Measurements from ENCODE around the gene TRIO. TPM values are rescaled to one million over a fixed set of nuclear protein-coding genes. Genes with fewer than 3 reads are reported as not detected.

TRIO gene
- total RNA-seq, 1 experiment from 2014 or later: 68.4 TPM

DNA sequence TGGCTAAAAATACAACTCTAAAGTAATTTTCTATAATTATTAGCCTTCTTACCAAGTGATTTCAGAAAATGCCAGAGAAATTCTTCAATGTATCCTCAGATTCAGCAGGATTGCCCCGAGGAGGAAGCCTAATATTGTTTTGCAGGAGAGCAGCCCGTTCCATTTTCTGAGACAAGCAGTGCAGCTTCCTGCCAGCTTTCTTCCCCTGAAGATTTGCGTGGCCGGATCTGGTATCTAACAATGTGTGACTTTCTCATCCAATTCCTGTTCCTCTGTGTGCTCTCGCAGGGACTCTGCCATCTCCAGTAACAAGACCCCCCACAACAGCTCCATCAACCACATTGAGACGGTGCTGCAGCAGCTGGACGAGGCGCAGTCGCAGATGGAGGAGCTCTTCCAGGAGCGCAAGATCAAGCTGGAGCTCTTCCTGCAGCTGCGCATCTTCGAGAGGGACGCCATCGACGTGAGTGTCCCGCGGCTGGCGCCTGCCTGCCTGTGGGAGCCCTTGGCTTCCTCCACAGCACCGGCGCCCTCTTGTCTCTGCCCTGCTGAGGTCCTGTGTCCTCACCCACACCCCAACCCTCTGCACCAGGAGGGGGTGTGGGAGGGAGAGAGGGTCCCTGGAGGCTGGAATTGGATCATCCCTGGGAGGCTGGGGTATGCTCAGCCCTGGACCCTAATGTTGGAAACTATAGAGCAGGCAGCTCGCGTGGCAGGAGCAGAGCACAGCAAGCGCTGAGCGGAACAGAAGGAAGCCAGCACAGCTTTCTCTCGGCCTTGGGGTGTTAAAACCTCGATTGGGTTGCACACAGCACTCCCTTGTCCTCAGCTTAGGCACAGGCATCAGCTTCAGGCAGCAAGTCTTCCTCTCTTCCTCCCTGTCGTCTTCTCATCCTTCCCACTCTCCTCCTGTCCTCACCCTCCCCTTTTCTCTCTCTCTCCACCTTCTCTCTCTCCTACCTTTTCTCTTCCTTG lies 216.2 kb downstream of the TRIO start:
- H3K4me2 ChIP-seq (ENCODE audit: low read length): no peak overlapping the region
- intact Hi-C loops (cut with micrococcal nuclease): loop anchor here (5.0 to 10.0 kb wide), 2 partner anchors 252 to 655 kb away; no protein-coding TSS in a partner anchor
- no peaks in the 10 kb centered on the region for H3K9me2 ChIP-seq (ENCODE audit: insufficient read depth)
- H3K27me3 ChIP-seq (ENCODE audit: insufficient read depth, low read length): no peaks in the 10 kb centered on the region
- ChIA-PET POLR2A (no interaction called here), RAD21 (ENCODE audit: low non-redundant PET in 1 of 2, low total read pairs in 2 of 2, uncharacterized antibody in 2 of 2, unreplicated experiment in 2 of 2) (no interaction called here), CTCF (interaction anchor here (1.9 kb wide), 1 partner anchor 7 kb away, joined by 5 read pairs; no protein-coding TSS in a partner anchor)
- TF ChIP-seq POLR2A (IDR thresholded peaks at IDR 0.05; ENCODE audit: borderline replicate concordance, extremely low read depth, insufficient read depth, insufficient read length) (no peak), YY1 (IDR thresholded peaks at IDR 0.05; ENCODE audit: extremely low read depth, insufficient replicate concordance, low read depth, low read length) (no peak), ZNF274 (IDR thresholded peaks at IDR 0.05; ENCODE audit: low read depth, low read length) (no peak), SRF (IDR thresholded peaks at IDR 0.05; ENCODE audit: low read depth) (no peak), FOSL1 (IDR thresholded peaks at IDR 0.05; ENCODE audit: low read depth) (no peak), CEBPB (IDR thresholded peaks at IDR 0.05; ENCODE audit: low read depth) (no peak), SIN3A (IDR thresholded peaks at IDR 0.05; ENCODE audit: low read depth) (no peak), POLR2AphosphoS5 (IDR thresholded peaks at IDR 0.05; ENCODE audit: low read depth, low read length) (no peak), EZH2 (IDR thresholded peaks at IDR 0.05) (no peak), SP1 (IDR thresholded peaks at IDR 0.05; ENCODE audit: low read depth) (no peak), JUND (IDR thresholded peaks at IDR 0.05) (no peak), RAD21 (IDR thresholded peaks at IDR 0.05; ENCODE audit: low read depth) (no peak), EZH2phosphoT487 (IDR thresholded peaks at IDR 0.05; ENCODE audit: borderline replicate concordance) (no peak), TCF7L2 (IDR thresholded peaks at IDR 0.05; ENCODE audit: borderline replicate concordance, extremely low read depth, insufficient read depth, insufficient read length) (no peak)
- TF ChIP-seq, protein P1, sequence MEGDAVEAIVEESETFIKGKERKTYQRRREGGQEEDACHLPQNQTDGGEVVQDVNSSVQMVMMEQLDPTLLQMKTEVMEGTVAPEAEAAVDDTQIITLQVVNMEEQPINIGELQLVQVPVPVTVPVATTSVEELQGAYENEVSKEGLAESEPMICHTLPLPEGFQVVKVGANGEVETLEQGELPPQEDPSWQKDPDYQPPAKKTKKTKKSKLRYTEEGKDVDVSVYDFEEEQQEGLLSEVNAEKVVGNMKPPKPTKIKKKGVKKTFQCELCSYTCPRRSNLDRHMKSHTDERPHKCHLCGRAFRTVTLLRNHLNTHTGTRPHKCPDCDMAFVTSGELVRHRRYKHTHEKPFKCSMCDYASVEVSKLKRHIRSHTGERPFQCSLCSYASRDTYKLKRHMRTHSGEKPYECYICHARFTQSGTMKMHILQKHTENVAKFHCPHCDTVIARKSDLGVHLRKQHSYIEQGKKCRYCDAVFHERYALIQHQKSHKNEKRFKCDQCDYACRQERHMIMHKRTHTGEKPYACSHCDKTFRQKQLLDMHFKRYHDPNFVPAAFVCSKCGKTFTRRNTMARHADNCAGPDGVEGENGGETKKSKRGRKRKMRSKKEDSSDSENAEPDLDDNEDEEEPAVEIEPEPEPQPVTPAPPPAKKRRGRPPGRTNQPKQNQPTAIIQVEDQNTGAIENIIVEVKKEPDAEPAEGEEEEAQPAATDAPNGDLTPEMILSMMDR (IDR thresholded peaks at IDR 0.05 in 2 of 3, conservative IDR thresholded peaks at IDR 0.05 in 1 of 3; ENCODE audit: borderline replicate concordance in 1 of 3, insufficient read depth in 1 of 3, low read depth in 2 of 3, low read length in 2 of 3): no peak
- TF ChIP-seq, protein P2, sequence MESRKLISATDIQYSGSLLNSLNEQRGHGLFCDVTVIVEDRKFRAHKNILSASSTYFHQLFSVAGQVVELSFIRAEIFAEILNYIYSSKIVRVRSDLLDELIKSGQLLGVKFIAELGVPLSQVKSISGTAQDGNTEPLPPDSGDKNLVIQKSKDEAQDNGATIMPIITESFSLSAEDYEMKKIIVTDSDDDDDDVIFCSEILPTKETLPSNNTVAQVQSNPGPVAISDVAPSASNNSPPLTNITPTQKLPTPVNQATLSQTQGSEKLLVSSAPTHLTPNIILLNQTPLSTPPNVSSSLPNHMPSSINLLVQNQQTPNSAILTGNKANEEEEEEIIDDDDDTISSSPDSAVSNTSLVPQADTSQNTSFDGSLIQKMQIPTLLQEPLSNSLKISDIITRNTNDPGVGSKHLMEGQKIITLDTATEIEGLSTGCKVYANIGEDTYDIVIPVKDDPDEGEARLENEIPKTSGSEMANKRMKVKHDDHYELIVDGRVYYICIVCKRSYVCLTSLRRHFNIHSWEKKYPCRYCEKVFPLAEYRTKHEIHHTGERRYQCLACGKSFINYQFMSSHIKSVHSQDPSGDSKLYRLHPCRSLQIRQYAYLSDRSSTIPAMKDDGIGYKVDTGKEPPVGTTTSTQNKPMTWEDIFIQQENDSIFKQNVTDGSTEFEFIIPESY (IDR thresholded peaks at IDR 0.05; ENCODE audit: extremely low read depth, insufficient replicate concordance, low read length): no peak
- TF ChIP-seq, protein P3, sequence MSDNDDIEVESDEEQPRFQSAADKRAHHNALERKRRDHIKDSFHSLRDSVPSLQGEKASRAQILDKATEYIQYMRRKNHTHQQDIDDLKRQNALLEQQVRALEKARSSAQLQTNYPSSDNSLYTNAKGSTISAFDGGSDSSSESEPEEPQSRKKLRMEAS (IDR thresholded peaks at IDR 0.05): no peak
- ATAC-seq (no peak), DNase-seq (ENCODE audit: low read depth, low spot score) (no peak)
- H3K27ac ChIP-seq (ENCODE audit: low read depth, low read length): no peak overlapping the region
- H3K9me3 ChIP-seq (ENCODE audit: control insufficient read depth in 1 of 2, insufficient read depth in 1 of 2, low read depth in 1 of 2, low read length in 2 of 2): no peaks in the 10 kb centered on the region
- peaks cover 9% of the 10 kb centered on the region in 2 experiments; a peak in 3 of 4 replicates for H3K36me3 ChIP-seq (ENCODE audit: control insufficient read depth in 1 of 2, insufficient read depth in 2 of 2, low read length in 2 of 2)
- no peak overlapping the region for H3K9ac ChIP-seq (ENCODE audit: low read length)
- BruUV-seq (replicated peaks): no TSS peak
- no peak overlapping the region for H2AFZ ChIP-seq (ENCODE audit: low read depth, low read length, poor library complexity, severe bottlenecking)
- H4K20me1 ChIP-seq (ENCODE audit: insufficient read depth): no peaks in the 10 kb centered on the region
- H3K4me1 ChIP-seq (ENCODE audit: control insufficient read depth in 1 of 2, insufficient read depth in 2 of 2, low read length in 2 of 2): no peaks in the 10 kb centered on the region
- no peak overlapping the region for H3K4me3 ChIP-seq (replicated peaks in 1 of 2; ENCODE audit: low read depth in 1 of 2, low read length in 2 of 2)
- H3K79me2 ChIP-seq (ENCODE audit: insufficient read depth, low read length): peaks cover 19% of the 10 kb centered on the region; the same call in 1 of the 2 replicates

Measured in HCT116 (cell line).